ENCODE results near the gene SYDE1.

DNA sequence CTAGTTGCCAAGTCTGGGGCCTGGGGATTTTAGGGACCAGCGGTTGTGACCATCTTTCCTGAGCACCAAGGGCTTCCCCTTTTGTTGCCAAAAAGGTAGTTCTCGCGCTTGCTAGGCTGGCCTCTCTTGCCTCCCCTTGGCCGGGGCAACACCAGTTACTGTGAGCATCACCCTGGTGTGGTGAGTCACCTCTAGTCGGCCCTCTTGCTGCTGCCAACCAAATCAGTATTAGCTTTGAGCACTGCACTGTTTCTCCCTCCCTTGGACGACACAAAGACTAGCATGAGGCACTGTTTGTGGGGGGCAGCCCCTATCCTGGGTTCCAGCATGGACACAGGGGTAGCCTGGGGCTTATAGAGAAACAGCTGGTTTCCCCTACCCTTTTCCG, 6.9 kb downstream of the SYDE1 start:
- TF ChIP-seq, protein P1, sequence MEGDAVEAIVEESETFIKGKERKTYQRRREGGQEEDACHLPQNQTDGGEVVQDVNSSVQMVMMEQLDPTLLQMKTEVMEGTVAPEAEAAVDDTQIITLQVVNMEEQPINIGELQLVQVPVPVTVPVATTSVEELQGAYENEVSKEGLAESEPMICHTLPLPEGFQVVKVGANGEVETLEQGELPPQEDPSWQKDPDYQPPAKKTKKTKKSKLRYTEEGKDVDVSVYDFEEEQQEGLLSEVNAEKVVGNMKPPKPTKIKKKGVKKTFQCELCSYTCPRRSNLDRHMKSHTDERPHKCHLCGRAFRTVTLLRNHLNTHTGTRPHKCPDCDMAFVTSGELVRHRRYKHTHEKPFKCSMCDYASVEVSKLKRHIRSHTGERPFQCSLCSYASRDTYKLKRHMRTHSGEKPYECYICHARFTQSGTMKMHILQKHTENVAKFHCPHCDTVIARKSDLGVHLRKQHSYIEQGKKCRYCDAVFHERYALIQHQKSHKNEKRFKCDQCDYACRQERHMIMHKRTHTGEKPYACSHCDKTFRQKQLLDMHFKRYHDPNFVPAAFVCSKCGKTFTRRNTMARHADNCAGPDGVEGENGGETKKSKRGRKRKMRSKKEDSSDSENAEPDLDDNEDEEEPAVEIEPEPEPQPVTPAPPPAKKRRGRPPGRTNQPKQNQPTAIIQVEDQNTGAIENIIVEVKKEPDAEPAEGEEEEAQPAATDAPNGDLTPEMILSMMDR (IDR thresholded peaks at IDR 0.05; ENCODE audit: insufficient read depth, low read length, poor library complexity, severe bottlenecking): no peak
- TF ChIP-seq EZH2phosphoT487 (conservative IDR thresholded peaks at IDR 0.05; ENCODE audit: low read length): no peak
